GM06990 (cell line): ENCODE measurements around the gene CLIC5.

ENCODE experiments used
- DNase-seq: peaks from one replicate; pipeline ENCODE4 v3.0.0-alpha.2; 2011; ENCODE audit not compliant: insufficient read length; ENCODE audit errors: extremely low read depth
- H3K27me3 ChIP-seq: replicated peaks from 2 replicates; pipeline ENCODE4 v1.6.0; 2011; ENCODE audit warnings: low read length; ENCODE audit not compliant: control insufficient read depth, insufficient read depth
- H3K36me3 ChIP-seq: 2 replicates; pipeline ENCODE4 v1.5.1; 2011; ENCODE audit warnings: low read length; ENCODE audit not compliant: control insufficient read depth, insufficient read depth
- H3K4me3 ChIP-seq: replicated peaks from 2 replicates; pipeline ENCODE4 v1.5.1; 2011; ENCODE audit warnings: low read depth, mild to moderate bottlenecking, control low read depth, low read length
- CTCF ChIP-seq: IDR thresholded peaks from 2 replicates; pipeline ENCODE4 v1.5.1; 2011; ENCODE audit warnings: low read length, control low read depth, mild to moderate bottlenecking, inconsistent platforms; ENCODE audit not compliant: insufficient read depth, poor library complexity, severe bottlenecking

Gene CLIC5

GRCh38 chr6:46024124-46024769 lies 8.6 kb upstream of the CLIC5 start:
- no peaks in the 10 kb centered on the region; the same call in 1 of the 2 replicates for H3K27me3 ChIP-seq
- H3K4me3 ChIP-seq: no peak overlapping the region
- DNase-seq: no peak
- TF ChIP-seq CTCF: no peak
- H3K36me3 ChIP-seq: no peaks in the 10 kb centered on the region

DNA sequence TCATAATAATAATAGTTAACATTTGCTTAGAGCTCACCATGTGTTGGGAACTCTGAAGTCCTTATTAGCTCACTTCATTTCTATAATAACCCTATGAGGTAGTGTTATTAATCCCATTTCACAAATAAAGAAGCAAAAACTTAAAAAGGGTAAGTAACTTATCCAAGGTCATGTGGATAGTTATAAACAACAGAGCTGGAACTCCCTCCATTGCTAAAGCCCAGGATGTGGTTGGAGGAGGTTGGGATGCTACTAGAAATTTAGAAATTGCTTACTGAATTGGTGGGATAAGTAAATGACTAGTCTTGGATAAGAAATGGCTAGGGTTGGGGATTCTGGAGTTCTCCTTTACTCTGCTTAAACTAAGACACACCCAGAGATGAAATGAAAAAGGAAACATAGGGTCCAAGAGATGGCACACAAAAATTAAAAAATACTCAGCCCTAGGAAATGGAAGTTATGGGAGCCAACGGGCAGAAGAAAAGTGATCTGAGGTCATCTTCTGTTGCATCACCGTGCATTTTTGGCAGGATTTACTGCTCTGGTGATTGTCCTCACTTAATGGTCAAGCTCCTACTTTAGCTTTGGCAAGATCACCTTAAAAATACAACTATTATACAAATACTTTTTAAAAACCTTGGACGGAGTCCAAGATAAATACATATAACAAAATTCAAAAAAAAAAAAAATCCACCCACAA lies 7.7 kb upstream of the CLIC5 start:
- Histone ChIP-seq H3K27me3 (no peaks in the 10 kb centered on the region; the same call in 1 of the 2 replicates), H3K36me3 (no peaks in the 10 kb centered on the region), H3K4me3 (no peak overlapping the region)
- no peak for TF ChIP-seq CTCF
- DNase-seq: no peak

DNA sequence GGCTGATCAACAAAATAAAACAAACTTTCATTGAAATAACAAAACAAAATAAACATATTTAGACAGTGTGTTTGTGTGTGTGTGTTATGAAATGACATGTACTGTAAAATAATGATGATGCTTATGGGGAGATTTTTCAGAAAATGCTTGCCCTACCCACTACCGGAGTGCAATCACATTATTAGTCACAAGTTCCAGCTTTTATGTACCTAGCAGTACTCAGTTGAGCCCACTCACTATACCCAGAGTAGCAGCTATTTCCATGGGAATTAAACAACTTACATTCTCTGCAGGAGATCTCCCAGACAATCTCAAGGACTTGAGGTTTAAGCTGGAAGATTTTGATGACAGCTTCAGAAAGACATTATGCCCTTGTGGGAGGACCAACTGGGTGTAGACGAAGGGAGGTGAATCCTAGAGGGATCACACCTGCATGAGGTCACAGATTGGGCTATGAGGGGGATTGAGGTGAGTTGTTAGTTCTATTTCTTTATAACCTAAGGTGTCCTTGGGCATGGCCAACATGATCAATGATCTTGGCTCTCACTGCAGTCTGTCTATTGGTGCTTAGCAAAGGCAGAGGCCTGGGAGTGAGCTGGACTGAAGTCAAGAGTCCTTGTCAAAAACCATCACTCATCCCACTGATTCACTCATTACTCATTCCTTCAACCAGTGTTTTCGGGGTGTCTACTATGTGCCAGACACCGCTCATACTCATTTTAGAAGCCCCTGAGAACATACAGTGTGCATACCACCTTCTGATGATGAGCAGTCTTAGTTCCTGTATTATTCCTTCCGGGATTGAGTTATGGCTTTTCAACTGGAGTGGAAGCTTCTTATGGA lies 6.7 kb upstream of the CLIC5 start:
- H3K27me3 ChIP-seq: peaks cover 1% of the 10 kb centered on the region; the same call in 1 of the 2 replicates
- no peaks in the 10 kb centered on the region for H3K36me3 ChIP-seq
- no peak overlapping the region for H3K4me3 ChIP-seq
- no peak for DNase-seq
- TF ChIP-seq CTCF: no peak

- Histone ChIP-seq H3K27me3 (peaks cover 6% of the 10 kb centered on the region), H3K4me3 (no peak overlapping the region), H3K36me3 (no peaks in the 10 kb centered on the region)
- TF ChIP-seq CTCF: no peak
- DNase-seq: no peak
Measured at GRCh38 chr6:46017726-46018125, 2.1 kb upstream of the CLIC5 start.

- no peaks in the 10 kb centered on the region for H3K36me3 ChIP-seq
- TF ChIP-seq CTCF: no peak
- H3K27me3 ChIP-seq: peaks cover 6% of the 10 kb centered on the region
- no peak for DNase-seq
- H3K4me3 ChIP-seq: no peak overlapping the region
Measured at GRCh38 chr6:46016063-46016608, 476 bp upstream of the CLIC5 start.
